IPS-NIHi7 (cell line): ENCODE results near the gene GPA33.

Source experiments
- DNase-seq: peaks from one replicate; pipeline ENCODE4 v3.0.0; 2012; ENCODE audit warnings: mixed read lengths; ENCODE audit errors: extremely low spot score

GPA33 gene

GRCh38 chr1:167086768-167087167 lies 3.4 kb downstream of the GPA33 start:
- DNase-seq: no peak

- DNase-seq: peak; percentile 45
These were observed 4.1 kb downstream of the GPA33 start for GRCh38 chr1:167086033-167086432.

- DNase-seq: no peak
These were observed 5.4 kb downstream of the GPA33 start for GRCh38 chr1:167084757-167085156.

- no peak for DNase-seq
These were observed 6.3 kb downstream of the GPA33 start for GRCh38 chr1:167083871-167084270.

- DNase-seq: no peak
These were observed 7.0 kb downstream of the GPA33 start for GRCh38 chr1:167083066-167083665.

GRCh38 chr1:167082511-167083027 lies 7.6 kb downstream of the GPA33 start:
- no peak for DNase-seq

- DNase-seq: no peak
These were observed 8.5 kb downstream of the GPA33 start for GRCh38 chr1:167081594-167082156.

- no peak for DNase-seq
These were observed 12.3 kb downstream of the GPA33 start for GRCh38 chr1:167077868-167078210.

- no peak for DNase-seq
These were observed 12.9 kb downstream of the GPA33 start for GRCh38 chr1:167077128-167077867.

- no peak for DNase-seq
These were observed 14.0 kb downstream of the GPA33 start for GRCh38 chr1:167076136-167076710.

GRCh38 chr1:167071286-167071685 lies 18.9 kb downstream of the GPA33 start:
- no peak for DNase-seq

GRCh38 chr1:167068761-167069160 lies 21.4 kb downstream of the GPA33 start:
- no peak for DNase-seq

GRCh38 chr1:167067904-167068303 lies 22.3 kb downstream of the GPA33 start:
- DNase-seq: no peak

GRCh38 chr1:167066333-167067122 lies 23.6 kb downstream of the GPA33 start:
- peak; percentile 96 for DNase-seq

GRCh38 chr1:167065471-167065870 lies 24.7 kb downstream of the GPA33 start:
- no peak for DNase-seq

- DNase-seq: no peak
These were observed 25.6 kb downstream of the GPA33 start for GRCh38 chr1:167064621-167065020.

- no peak for DNase-seq
These were observed 29.1 kb downstream of the GPA33 start for GRCh38 chr1:167061073-167061464.

GRCh38 chr1:167060141-167061072 lies 29.8 kb downstream of the GPA33 start:
- peak; percentile 40 for DNase-seq

GRCh38 chr1:167059809-167060107 lies 30.4 kb downstream of the GPA33 start:
- no peak for DNase-seq

- DNase-seq: peak; percentile 71
These were observed 30.9 kb downstream of the GPA33 start for GRCh38 chr1:167059045-167059808.
